GM18861 (cell line): ENCODE measurements around the gene NKD1.

Source experiments
- ATAC-seq: cut with Tn5 transposase; IDR thresholded peaks from one replicate; pipeline ENCODE4 v1.9.1; 2021; ENCODE audit not compliant: unreplicated experiment

NKD1 gene

DNA sequence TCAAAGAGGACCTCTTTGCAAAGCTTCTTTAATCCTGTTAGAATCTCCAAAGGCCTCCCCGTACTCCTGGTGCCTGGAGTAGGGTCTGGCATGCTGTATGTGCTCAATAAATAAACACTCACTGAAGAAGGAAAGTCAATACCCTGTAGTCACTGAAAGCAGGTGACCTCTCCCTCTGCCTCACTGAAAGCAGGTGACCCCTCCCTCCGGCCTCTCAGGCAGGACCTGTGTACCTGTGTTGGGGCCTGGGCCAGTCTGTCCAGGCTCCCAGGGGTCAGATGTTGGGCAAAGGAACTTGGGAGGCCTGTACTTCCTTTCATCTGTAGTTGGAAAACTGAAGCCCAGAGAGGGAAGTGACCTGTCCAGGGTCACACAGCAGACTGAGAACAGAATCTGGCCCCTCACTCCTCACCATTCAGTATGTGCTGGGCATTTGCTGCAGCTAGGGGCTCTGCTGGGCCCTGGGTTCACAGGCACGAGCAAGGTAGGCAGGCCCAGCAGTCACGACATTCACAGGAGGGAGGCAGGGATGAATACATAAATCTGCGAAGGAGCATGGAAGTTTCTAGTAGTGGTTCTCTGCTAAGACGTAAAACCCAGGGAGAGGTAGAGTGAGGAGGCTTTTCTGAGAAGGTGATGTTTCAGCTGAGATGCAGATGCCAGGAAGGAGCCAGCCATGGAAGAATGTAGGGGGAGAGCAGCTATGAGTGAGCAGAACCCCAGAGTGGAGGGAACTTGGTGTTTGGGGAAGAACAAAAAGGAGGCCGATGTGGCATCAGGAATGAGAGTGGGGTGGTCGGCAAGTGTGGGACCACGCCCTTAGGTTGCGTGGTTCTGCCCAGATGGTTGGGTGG, 64.0 kb downstream of the NKD1 start:
- ATAC-seq, result no peak

DNA sequence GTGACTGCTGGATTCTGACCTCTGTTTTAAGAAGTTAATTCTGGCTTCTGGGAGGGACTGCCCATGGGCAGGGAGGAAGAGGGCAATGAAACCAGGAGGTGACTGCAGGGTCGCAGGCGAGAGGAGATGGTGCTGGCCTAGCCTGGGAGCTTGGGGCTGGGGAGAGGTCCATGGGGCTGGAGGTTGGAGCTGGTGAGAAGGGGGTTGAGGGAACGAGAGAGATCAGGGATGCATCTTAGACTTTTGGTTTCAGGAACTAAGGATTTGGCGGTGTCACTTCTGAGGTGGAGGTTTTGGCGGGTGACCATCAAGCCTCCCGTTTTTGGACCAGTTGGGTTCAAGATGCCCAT, 64.6 kb downstream of the NKD1 start:
- no peak for ATAC-seq

DNA sequence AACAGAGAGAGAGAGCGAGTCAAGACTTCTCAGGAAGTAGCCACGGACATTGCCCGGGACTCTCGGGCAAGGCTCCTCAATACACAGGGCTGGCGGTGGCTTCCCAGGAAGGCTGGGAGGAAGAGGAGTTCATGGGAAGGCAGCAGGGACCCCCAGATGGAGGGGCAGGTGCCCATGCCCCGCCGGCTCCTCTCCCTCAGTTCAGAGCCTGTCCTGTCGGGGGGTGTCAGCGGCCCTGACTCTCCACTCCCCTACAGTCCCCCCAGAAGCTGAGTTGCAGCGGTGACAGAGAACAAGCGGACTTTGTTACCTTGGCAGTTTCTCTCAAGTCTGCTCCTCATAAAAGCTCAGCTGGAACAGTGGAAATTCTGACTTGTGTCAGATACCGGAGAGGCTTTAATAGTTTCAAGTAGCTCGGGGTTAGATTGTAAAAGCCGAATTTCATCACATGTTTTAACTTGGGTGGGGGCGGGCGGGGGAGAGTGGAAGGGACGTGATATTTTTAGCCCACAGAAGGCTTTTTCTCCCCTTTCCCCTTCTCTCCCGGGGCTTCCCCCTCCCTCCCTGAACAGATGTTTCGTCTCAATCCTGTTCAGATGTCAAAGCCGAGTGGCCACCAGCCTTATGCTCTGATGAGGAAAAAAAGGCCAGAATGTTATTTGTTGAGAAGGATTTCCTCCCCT, 65.2 kb downstream of the NKD1 start:
- ATAC-seq, result no peak

DNA sequence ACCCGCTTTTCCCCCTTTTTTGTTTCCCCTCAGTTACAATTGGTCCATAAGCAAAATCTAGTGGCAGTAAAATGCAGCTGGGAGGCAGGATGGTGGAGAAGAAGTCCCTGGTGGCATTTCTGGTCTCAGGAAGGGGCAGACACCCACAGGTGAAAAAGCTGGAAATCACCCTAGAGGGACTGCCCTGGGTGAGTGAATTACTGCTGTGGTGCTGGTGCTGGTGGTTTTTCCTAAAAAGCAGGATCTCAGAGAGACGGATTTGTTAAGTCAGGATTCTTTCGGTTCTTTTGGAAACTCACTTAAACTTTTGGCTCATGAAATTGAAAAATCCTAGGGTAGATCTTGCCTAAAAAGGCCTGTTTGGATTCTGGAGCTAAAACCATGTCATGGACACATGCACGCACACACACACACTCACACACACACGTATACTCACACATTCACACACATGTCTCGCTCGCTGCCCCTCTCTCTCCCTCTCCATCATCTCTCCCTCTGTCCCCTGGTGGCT, 65.8 kb downstream of the NKD1 start:
- ATAC-seq, result no peak

DNA sequence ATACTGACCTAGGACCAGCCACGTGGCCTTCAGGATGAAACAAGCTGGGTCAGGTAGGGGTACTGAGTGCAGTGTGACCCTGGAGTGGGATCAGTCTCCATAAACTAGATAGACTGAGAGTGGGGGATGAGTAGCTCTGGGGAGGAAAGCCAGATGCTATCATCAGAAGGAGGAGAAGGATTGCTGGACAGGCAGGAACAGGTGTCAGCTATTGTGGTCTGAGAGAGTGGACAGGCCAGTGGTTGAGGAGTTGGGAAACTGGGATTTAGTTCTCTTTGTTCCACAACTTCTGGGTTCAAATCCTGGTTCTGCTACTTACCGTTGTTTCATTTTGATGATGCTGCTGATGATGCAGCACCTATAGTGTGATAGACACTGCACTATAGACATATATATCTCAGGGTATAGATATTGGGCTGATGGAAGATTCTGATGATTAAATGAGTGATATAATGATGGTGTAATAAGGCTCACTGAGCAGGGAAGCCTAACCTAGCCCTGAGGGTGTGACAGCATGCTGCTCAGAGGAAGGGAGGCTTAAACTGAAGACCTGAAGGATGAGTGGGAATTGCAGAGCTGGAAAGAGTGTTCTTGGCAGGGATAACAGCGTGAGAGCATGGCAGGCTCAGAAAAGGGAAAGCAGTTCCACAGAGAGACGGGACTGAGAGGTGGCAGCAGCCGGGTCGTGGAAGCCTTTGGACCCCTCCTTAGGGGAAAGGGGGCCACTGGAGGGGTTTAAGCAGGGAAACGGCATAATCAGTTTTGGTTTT, 66.9 kb downstream of the NKD1 start:
- ATAC-seq, result no peak

DNA sequence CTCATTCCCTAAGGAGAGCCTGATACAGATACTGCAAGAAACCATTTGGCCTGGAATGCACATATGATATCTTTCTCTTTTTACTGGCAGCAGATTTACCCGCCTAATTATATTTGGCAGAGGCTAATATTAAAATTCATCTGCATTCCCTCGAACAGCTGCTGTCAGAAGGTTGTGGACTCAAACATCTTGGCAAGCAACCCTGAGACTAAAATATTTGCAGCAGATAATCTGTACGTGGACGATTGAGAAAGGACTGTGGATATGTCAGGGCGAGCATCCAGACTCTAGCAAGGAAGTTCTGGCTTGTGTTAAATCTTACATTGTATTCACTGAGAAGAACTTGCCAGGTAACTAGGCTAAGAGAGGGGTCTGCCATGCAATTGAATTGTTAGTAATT, 67.7 kb downstream of the NKD1 start:
- no peak for ATAC-seq

DNA sequence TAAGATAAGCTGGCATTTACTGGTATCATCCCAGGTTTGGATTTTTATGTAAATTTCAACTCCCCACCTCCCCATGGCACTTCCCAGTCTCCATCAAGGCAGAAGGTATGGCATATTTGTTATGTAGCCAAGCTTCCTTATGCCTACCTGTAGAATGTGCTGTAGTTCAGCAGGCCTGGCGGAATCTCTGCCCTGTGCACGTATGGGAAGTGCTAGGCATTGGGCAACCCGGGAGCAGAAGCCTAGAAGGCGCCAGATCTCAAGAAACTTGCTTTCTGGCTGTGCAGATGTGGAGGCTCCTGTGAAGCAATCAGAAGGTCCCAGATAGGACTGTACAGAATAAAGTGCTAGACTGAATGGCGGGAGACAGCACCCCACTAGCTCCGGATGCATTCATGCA, 68.2 kb downstream of the NKD1 start:
- ATAC-seq, result no peak

DNA sequence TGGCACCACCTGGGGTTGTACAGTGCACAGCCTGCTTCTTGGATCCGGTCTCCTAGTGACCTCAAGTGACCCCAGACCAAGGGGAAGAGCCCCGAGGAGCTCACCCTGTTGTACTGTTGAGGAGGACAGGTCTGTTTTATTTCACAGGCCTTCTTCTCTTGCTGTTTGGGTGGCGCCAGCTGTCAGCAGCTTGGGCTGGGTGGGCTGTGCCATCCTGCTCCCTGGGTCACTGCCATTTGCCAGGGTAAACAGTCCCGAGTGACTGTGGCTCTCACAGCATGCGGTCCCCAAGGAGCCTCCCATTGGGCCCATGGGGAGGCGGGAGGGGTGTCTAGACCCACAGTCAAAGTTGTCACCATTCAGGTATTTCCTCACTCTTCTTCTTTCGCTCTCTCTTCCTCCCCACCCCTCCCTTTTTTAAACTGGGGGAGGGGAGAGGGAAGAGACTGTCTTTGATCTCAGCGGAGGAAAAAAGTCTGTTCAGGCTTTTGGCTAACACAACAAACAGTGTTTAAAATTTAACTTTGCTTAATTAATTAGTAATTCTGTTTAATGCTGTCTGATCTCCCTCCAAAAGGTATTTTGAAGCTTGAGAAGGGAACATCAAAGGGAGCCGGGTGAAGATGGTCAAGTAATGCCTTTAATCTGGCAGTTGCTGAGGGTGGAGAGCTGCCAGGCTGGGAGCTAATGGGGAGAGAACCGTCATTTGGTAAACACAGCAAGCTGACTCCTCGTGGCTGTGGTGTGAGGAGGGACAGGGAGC, 68.9 kb downstream of the NKD1 start:
- no peak for ATAC-seq

DNA sequence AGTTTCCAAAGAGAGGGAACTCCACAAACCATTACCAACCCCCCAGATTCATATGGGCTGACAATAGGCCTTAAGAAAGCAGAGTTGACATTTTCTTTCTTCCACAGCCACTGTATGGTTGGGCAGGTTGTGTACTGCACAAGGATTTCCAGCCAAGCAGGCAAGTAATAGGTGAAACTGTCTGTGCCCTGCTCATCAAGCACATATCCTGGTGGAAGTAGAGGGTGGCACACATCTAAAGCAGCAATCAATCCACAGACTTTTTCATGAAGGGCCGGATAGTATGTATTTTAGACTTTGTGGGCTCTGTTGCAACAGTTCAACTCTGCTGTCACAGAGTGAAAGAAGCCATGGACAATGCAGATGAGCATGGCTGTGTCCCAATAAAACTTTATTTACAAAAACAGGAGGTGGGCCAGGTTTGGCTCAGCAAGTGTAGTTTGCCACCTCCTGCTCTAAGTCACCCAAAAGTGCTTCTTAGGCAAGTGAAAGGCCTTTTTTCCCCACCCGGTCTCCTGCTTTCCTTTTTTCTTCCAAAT, 69.5 kb downstream of the NKD1 start:
- ATAC-seq, result no peak

DNA sequence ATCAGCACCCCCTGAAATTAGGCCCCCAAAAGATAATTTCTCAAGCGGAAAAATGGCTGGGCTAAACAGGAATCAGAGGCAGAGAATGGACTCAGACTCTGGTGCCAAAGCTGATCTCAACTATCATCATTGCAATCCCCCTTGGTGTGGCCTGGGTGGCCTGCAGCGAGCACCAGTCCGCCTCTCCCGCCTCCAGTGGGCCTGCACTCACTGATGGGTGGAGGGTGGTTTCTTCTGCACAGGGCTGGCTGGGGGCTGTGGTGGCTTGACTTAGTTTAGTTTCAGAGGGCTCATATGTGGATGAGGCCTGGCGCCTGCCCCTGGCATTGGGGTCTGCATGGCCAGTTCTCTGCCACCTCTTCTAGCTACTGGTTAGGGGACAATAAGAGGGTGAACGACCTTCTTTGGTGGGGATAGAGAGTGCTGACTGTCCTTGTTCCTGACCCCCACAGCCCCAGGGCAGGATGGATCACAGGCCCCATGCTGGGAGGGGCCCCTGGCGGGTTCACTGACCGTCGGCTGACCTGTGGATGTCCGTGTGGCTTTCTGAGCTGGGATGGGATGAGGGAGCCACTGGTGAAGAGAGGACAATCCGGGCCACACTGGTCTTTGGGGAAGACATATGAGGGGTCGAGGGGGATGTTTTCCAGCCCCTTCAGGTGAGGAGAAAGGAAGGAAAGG, 70.2 kb downstream of the NKD1 start:
- ATAC-seq, result no peak

DNA sequence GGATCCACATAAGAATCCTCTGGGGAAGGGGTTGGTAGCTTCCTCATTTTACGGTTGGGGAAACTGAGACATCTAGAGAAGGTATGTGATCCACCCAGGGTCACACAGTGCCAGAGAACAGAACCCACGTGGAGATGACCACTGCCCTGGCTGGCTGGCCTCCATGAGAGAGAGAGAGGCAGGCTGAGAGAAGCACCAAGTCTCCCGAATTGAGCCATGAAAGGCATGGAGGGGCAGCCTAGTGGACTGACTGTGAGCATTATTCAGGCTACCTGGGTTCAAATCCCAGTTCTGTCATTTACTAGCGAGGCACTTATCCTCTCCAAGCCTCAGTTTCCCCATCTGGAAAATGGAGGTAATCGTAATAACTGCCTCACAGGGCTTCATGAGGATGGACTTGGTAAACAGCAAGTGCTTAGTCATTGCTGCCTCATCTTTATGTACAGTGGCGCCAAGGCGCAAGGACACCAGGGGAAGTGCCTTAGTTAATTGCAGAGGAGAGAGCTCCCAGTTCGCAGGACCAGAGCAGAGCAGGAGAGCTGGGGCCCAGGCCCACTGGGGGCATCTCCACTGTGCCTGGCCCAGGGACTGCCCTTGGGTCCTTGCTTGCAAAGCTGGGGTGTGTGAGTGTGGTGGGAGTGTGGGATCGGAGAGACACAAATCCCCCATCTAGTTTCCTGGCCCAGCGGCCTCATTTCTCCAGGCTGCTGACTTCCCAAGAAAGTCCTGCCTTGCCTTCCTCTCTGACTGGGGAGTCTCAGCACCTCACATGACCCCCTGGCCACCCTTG, 71.7 kb downstream of the NKD1 start:
- ATAC-seq, result no peak

DNA sequence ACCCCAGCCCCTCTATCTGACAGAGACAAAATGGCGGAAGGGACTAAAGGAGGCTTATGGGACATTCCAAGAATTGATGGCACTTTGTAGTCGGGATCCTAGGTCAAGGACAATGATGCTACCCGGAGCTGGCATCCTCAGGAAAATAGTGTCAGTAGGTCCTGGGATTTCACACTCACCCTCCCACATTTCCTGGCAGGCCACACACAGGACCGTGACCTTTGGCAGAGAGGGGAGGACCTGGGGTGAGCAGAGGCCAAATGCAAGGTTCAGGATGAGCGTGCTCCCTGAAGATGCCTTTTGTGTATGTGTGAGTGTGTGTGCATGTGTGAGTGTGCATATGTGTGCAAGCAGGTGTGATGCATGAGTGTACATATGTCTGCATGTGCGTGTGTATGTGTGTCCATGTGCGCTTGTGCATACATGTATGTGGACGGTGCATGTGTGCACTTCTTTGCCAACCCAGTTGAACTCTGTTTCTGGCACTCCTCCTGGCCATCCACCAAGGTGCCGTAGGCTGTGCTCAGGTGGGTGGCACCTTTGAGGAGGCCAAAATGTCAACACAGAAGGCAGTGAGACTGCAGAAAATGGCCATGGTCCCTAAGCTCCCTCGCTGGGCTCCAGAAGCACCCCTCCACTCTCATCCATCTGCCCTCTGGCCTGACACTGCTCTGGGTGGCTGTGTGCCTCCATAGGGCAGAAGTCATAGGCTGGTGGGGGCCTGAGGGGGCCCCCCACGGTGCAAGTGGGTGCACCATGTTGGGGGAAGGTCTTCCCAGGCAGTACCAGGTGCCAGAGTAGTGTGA, 72.7 kb downstream of the NKD1 start:
- no peak for ATAC-seq

DNA sequence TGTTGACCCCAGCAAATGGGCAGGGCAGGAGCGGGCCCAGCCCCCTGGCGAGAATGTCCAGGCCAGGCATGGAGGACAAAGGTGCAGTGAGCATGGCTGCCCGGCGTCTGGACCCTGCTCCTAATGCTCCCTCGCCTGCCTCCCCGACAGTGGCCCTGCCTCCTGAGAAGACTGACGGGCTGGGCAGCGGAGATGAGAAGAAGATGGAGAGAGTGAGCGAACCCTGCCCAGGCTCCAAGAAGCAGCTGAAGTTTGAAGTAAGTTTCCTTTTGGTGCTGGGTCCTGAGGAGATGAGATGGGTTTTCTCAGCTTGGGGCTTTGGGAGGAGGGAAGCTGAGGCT, 73.2 kb downstream of the NKD1 start:
- ATAC-seq, result no peak

DNA sequence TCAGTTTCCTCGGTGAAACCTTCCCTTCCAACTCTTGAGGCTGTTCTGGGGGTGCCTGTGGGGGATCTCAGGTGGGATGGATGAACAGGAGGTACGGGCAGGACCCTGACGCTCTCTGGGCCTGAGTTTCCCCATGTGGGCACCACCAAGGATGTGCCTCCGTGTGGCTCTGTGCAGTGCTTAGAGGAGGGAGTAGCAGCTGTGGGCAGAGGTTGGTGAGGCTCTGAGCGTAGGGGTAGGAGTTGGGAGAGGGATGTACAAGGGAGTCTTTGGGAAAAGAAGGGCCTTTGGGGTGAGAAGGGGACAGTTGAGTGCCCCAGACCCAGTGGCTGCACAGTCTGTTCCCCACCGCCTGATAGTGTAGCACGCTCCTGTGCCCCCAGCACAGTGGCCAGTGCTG, 73.8 kb downstream of the NKD1 start:
- no peak for ATAC-seq

DNA sequence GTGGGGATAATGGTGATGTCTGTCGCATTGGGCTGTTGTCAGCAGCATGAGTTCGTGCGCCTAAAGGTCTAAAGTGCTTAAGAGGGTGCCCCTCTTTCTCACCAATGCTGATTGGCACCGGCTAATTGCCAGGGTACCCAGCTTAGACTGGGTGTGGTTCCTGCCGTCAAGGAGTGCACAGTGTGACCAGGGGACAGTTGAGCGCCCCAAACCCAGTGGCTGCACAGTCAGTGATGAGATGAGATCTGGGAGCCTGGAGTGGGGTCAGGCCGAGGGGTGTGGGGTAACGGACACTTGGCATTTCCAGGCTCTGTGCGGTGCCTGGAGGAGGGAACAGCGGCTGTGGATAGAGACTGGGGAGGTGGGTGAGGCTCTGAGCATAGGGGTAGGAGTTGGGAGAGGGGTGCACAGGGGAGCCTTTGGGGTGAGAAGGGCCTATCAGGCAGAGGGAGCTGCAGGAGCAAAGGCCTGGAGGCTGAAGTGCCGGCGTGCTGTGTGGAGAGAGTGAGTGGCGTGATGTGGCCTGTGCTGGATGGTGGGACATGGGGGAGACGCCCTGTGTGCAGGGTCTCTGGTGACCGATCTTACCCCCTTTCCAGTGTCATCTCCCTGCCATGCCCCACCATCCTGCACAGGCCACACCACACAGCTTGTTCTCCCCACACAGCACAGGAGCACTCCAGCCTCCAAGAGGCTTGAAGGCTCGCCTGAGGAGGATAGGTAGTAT, 74.6 kb downstream of the NKD1 start:
- no peak for ATAC-seq

DNA sequence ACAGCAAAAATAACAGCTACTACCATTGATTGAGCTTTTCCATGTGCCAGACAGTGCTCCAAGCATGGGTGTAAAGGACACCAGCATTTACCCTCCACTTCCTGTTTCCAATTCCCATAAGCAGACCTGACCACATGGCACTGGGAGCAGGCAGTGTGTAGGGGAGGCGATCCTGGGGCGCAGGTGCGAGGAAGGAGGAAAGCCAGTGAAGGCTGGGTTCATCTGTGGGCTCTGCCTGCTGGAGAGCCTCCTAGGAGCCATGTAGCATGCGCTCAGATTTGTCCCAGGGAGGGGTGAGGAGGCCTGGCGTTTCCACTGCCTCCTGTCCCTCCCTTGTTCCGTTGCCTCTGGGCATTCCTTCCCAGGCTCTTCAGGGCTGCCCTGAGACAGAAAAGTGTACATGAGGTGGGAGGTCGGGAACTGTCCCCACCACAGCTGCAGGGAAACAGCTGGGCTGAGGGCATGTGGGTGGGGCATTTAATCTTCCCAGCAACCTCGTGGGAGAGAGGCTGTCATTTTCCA, 76.3 kb downstream of the NKD1 start:
- no peak for ATAC-seq

DNA sequence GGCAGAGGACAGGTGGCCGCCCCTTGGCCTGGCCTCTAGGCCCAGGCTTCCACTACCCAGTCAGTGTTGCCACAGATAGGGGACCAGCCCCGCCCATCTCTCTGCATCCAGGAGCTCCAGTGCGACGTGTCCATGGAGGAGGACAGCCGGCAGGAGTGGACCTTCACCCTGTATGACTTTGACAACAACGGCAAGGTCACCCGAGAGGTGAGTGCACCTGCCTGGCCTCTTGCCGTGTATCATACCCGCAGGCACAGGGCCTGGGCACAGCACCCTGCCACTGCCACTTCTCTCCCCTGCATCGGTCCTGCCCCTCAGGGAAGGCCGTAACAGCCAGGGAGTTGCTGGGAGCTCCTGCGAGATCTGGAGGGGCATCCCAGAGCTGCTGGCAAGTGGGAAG, 77.2 kb downstream of the NKD1 start:
- no peak for ATAC-seq

DNA sequence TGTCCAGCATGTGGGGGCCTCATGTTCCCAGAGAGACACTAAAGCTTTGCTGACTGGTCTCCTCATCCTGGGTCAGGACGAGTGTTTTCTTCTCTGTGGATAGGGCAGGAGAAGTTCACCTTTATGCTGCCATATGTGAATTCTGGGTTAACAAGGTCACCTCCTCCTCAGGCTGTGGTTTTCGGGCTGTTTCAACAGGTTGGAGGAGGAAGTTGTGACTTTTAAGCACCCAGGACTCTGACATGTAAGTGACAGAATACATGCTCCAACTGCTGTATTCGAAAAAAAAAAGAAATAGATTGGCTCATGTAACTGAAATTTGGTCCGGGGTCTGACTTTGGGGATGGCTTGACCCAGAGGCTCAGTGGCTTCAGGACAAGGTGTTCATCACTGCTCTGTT, 78.7 kb downstream of the NKD1 start:
- no peak for ATAC-seq
